Caco-2 (cell line): ENCODE data around the gene EGFL6. TPM values are rescaled to one million over a fixed set of nuclear protein-coding genes. Genes with fewer than 3 reads are reported as not detected.

Experiments
- BruUV-seq: library from RNA; stranded (reverse); fragments of 400-500 nt; replicated peaks from 2 replicates; lab custom pipeline; 2021; lab: Mats Ljungman, UMichigan
- CTCF ChIA-PET: fragments of 300-600 bp; sonication (Branson Sonifier 250); formaldehyde crosslinking; loops from one replicate; lab custom pipeline; 2022; ENCODE audit warnings: antibody characterized with exemption; lab: Charles Lee
- POLR2A ChIA-PET: fragments of 300-600 bp; sonication (Branson Sonifier 250); formaldehyde crosslinking; loops from one replicate; lab custom pipeline; 2022; ENCODE audit warnings: antibody characterized with exemption; lab: Charles Lee
- DNase-seq, 2 experiments: peaks; one replicate each; pipeline versions ENCODE4 v3.0.0 to v3.0.0-alpha.2; 2020 to 2022
- H3K27me3 ChIP-seq: replicated peaks from 2 replicates; pipeline ENCODE4 v1.6.0; 2011; ENCODE audit warnings: low read length; ENCODE audit not compliant: control insufficient read depth, insufficient read depth
- H3K36me3 ChIP-seq: 2 replicates; pipeline ENCODE4 v1.5.1; 2011; ENCODE audit warnings: low read length; ENCODE audit not compliant: control insufficient read depth, insufficient read depth
- H3K4me1 ChIP-seq: fragments of 250-450 bp; sonication (Bioruptor Pico); 2 replicates; pipeline ENCODE4 v1.5.1; 2020; ENCODE audit warnings: mild to moderate bottlenecking
- H3K4me3 ChIP-seq: 2 replicates; pipeline ENCODE4 v1.5.1; 2011; ENCODE audit warnings: low read depth, mild to moderate bottlenecking, control low read depth, low read length
- H3K9me3 ChIP-seq: fragments of 250-450 bp; sonication (Bioruptor Pico); 2 replicates; pipeline ENCODE4 v1.5.1; 2020; ENCODE audit warnings: mild to moderate bottlenecking, moderate library complexity
- H3K27ac Mint-ChIP-seq: one replicate; pipeline ENCODE4 v1.8.0; 2022; ENCODE audit warnings: mixed read lengths; ENCODE audit not compliant: unreplicated experiment
- H3K27me3 Mint-ChIP-seq: one replicate; pipeline ENCODE4 v1.8.0; 2022; ENCODE audit warnings: mixed read lengths; ENCODE audit not compliant: insufficient read depth, unreplicated experiment
- H3K36me3 Mint-ChIP-seq: one replicate; pipeline ENCODE4 v1.8.0; 2022; ENCODE audit warnings: mild to moderate bottlenecking, mixed read lengths; ENCODE audit not compliant: insufficient read depth, unreplicated experiment
- H3K4me1 Mint-ChIP-seq: one replicate; pipeline ENCODE4 v1.8.0; 2022; ENCODE audit warnings: low read depth, mixed read lengths; ENCODE audit not compliant: unreplicated experiment
- H3K4me3 Mint-ChIP-seq: one replicate; pipeline ENCODE4 v1.8.0; 2022; ENCODE audit warnings: mild to moderate bottlenecking, moderate library complexity, mixed read lengths; ENCODE audit not compliant: unreplicated experiment
- H3K9me3 Mint-ChIP-seq: one replicate; pipeline ENCODE4 v1.8.0; 2022; ENCODE audit warnings: mixed read lengths; ENCODE audit not compliant: unreplicated experiment
- CTCF ChIP-seq, 2 experiments: fragments of 200-600 bp in 1 of 2; IDR thresholded peaks; 1 replicate in 1 of 2; 2 replicates in 1 of 2; pipeline versions ENCODE4 v1.5.1 to v1.8.0; 2011 to 2022; ENCODE audit warnings: antibody characterized with exemption in 1 of 2, control low read depth in 1 of 2, inconsistent platforms in 1 of 2, low read depth in 1 of 2, low read length in 1 of 2, mild to moderate bottlenecking in 1 of 2, moderate library complexity in 1 of 2; ENCODE audit not compliant: insufficient read depth in 1 of 2, severe bottlenecking in 1 of 2, unreplicated experiment in 1 of 2
- intact Hi-C: fragments of 100-400 bp; cut with micrococcal nuclease; formaldehyde crosslinking; loops from one replicate; pipeline ENCODE4 v1.10.0; 2022; ENCODE audit not compliant: unreplicated experiment
- total RNA-seq: library from RNA; stranded (reverse); gene quantifications from 2 replicates; pipeline ENCODE4 v1.2.3, GENCODE V29; 2022

EGFL6 gene
- total RNA-seq, 1 experiment from 2014 or later = 0.16 TPM

GRCh38 chrX:13579661-13580060 lies 10.3 kb downstream of the EGFL6 start:
- no peaks in the 10 kb centered on the region for H3K36me3 ChIP-seq
- H3K4me3 Mint-ChIP-seq = no peak overlapping the region
- POLR2A ChIA-PET = no interaction called here
- H3K27me3 ChIP-seq = no peaks in the 10 kb centered on the region
- H3K9me3 Mint-ChIP-seq = no peaks in the 10 kb centered on the region
- DNase-seq = no peak
- H3K4me1 Mint-ChIP-seq = no peaks in the 10 kb centered on the region
- no peaks in the 10 kb centered on the region for H3K4me1 ChIP-seq
- TF ChIP-seq CTCF (IDR thresholded peaks at IDR 0.05; ENCODE audit: insufficient read depth in 1 of 2, low read depth in 1 of 2, low read length in 1 of 2, severe bottlenecking in 1 of 2, unreplicated experiment in 1 of 2) = no peak
- intact Hi-C loops = no loop called here
- no peaks in the 10 kb centered on the region for H3K36me3 Mint-ChIP-seq
- H3K27ac Mint-ChIP-seq = no peak overlapping the region
- H3K4me3 ChIP-seq = no peak overlapping the region
- H3K27me3 Mint-ChIP-seq = peaks cover 8% of the 10 kb centered on the region
- CTCF ChIA-PET = no interaction called here
- no TSS peak for BruUV-seq
- no peaks in the 10 kb centered on the region for H3K9me3 ChIP-seq

GRCh38 chrX:13581554-13581953 lies 12.2 kb downstream of the EGFL6 start:
- H3K9me3 Mint-ChIP-seq = no peaks in the 10 kb centered on the region
- H3K9me3 ChIP-seq = no peaks in the 10 kb centered on the region
- H3K4me1 Mint-ChIP-seq = no peaks in the 10 kb centered on the region
- no peak for TF ChIP-seq CTCF (IDR thresholded peaks at IDR 0.05; ENCODE audit: insufficient read depth in 1 of 2, low read depth in 1 of 2, low read length in 1 of 2, severe bottlenecking in 1 of 2, unreplicated experiment in 1 of 2)
- H3K4me3 Mint-ChIP-seq = no peak overlapping the region
- no peak for DNase-seq
- no peaks in the 10 kb centered on the region for H3K36me3 Mint-ChIP-seq
- intact Hi-C loops = no loop called here
- ChIA-PET POLR2A (no interaction called here), CTCF (no interaction called here)
- no peaks in the 10 kb centered on the region for H3K36me3 ChIP-seq
- no peaks in the 10 kb centered on the region for H3K27me3 ChIP-seq
- H3K27me3 Mint-ChIP-seq = peaks cover 13% of the 10 kb centered on the region
- no peaks in the 10 kb centered on the region for H3K4me1 ChIP-seq
- H3K4me3 ChIP-seq = no peak overlapping the region
- BruUV-seq = no TSS peak
- H3K27ac Mint-ChIP-seq = no peak overlapping the region

GRCh38 chrX:13587786-13588477 lies 18.5 kb downstream of the EGFL6 start:
- ChIA-PET POLR2A (no interaction called here), CTCF (no interaction called here)
- Mint-ChIP-seq H3K27me3 (peaks cover 8% of the 10 kb centered on the region), H3K4me3 (no peak overlapping the region), H3K27ac (no peak overlapping the region), H3K36me3 (no peaks in the 10 kb centered on the region), H3K4me1 (no peaks in the 10 kb centered on the region), H3K9me3 (no peaks in the 10 kb centered on the region)
- Histone ChIP-seq H3K9me3 (no peaks in the 10 kb centered on the region), H3K36me3 (no peaks in the 10 kb centered on the region), H3K4me3 (no peak overlapping the region), H3K4me1 (no peaks in the 10 kb centered on the region), H3K27me3 (no peaks in the 10 kb centered on the region)
- intact Hi-C loops = no loop called here
- no peak for TF ChIP-seq CTCF (IDR thresholded peaks at IDR 0.05; ENCODE audit: insufficient read depth in 1 of 2, low read depth in 1 of 2, low read length in 1 of 2, severe bottlenecking in 1 of 2, unreplicated experiment in 1 of 2)
- DNase-seq = no peak
- no TSS peak for BruUV-seq
